ENCODE measurements around the gene KLC4. TPM values are rescaled to one million over a fixed set of nuclear protein-coding genes. Genes with fewer than 3 reads are reported as not detected.
"Not testable (repeated sequence)": the region's sequence is repeated elsewhere in the genome, so short reads cannot be mapped to it uniquely, and the experiment has no call there.

KLC4 gene
- total RNA-seq, 1 donor from 2014 or later, result 19.8 TPM

DNA sequence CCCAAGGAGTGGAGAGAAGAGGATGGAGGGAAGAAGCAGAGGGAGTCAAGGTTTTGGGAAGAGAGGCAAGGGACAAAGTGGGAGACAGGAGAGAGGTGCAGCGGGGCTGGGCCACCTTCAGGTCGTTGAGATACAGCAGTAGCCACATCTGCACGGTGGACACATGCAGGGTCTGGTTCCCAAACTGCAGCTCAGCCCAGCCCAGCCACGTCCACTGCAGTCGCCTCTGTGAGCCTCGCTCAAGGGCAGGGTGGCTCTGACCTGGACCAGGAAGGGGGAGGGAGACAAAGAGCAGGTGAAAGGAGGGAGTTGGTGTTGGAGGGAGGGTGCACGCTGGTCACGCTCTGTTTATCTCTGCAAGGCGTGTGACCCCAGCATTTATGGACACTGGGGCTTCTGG is 20.7 kb upstream of the KLC4 start:
- TF ChIP-seq, protein P1, sequence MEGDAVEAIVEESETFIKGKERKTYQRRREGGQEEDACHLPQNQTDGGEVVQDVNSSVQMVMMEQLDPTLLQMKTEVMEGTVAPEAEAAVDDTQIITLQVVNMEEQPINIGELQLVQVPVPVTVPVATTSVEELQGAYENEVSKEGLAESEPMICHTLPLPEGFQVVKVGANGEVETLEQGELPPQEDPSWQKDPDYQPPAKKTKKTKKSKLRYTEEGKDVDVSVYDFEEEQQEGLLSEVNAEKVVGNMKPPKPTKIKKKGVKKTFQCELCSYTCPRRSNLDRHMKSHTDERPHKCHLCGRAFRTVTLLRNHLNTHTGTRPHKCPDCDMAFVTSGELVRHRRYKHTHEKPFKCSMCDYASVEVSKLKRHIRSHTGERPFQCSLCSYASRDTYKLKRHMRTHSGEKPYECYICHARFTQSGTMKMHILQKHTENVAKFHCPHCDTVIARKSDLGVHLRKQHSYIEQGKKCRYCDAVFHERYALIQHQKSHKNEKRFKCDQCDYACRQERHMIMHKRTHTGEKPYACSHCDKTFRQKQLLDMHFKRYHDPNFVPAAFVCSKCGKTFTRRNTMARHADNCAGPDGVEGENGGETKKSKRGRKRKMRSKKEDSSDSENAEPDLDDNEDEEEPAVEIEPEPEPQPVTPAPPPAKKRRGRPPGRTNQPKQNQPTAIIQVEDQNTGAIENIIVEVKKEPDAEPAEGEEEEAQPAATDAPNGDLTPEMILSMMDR (IDR thresholded peaks at IDR 0.05), result no peak
- POLR2A ChIA-PET, result no interaction called here
- Mint-ChIP-seq H3K4me3 (no peak overlapping the region), H3K36me3 (ENCODE audit: low read depth) (peaks cover 72% of the 10 kb centered on the region), H3K9me3 (no peaks in the 10 kb centered on the region), H3K27me3 (no peaks in the 10 kb centered on the region), H3K4me1 (no peaks in the 10 kb centered on the region), H3K27ac (no peak overlapping the region)
- intact Hi-C loops (cut with micrococcal nuclease), result no loop called here
- DNase-seq, result no peak
- CTCF ChIA-PET, result no interaction called here
- ATAC-seq (ENCODE audit: low read depth), result no peak

DNA sequence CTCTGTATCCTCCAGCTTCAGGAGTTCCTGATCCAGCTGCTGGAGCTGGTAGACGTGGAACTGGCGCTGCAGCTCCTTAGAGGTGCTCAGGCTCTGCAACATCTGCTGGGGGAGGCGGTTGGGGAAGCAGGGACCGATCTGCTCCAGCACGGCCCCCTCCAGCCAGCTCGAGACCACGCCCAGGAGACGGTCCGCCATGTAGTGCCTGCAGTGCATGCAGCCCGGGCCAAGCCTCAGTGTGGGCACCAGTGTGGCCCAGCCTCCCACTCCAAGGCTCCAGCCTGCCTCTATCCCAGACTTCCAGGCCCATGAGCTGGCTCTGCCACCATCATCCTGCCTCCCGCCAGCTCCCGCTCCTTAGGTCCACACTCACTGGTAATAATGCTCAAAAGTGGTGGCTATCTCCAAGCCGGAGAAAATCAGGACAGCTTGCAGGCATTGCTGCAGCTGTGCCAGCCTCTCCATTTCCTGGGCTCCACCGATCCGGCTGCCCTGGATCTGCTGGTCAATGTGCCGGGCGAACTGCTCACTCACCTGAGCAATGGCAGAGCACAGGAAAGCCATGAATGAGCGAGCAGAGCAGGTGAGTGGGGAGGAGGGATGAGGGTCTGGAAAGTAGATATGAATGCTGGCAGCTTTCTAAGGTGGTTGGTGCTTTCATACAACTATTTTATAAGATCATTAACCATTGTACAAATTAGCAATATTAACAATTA is 18.7 kb upstream of the KLC4 start:
- DNase-seq (no peak), ATAC-seq (ENCODE audit: low read depth) (no peak)
- no peaks in the 10 kb centered on the region for H3K4me1 Mint-ChIP-seq
- no peak overlapping the region for H3K27ac Mint-ChIP-seq
- H3K4me3 Mint-ChIP-seq, result no peak overlapping the region
- H3K9me3 Mint-ChIP-seq, result no peaks in the 10 kb centered on the region
- POLR2A ChIA-PET, result no interaction called here
- intact Hi-C loops (cut with micrococcal nuclease), result no loop called here
- TF ChIP-seq, protein P1 (IDR thresholded peaks at IDR 0.05), result no peak
- H3K27me3 Mint-ChIP-seq, result no peaks in the 10 kb centered on the region
- peaks cover 71% of the 10 kb centered on the region for H3K36me3 Mint-ChIP-seq (ENCODE audit: low read depth)
- CTCF ChIA-PET, result no interaction called here

DNA sequence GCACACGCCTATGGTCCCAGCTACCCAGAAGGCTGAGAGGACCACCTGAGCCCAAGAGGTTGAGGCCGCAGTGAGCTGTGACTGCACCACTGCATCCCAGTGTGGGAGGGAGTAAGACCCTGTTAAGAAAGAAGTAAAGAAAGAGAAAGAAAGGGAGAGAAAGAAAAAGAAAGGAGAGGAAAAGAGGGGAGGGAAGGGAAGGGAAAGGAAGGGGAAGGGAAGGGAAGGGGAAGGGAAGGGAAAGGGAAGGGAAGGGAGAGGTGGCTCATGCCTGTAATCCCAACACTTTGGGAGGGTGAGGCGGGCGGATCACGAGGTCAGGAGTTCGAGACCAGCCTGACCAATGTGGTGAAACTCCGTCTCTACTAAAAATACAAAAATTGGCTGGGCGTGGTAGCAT is 18.0 kb upstream of the KLC4 start:
- POLR2A ChIA-PET, result interaction anchor here (0.8 kb wide), 1 partner anchor 183 kb away, joined by 3 read pairs; no protein-coding TSS in a partner anchor
- CTCF ChIA-PET, result interaction anchor here (0.7 kb wide), 1 partner anchor 664 kb away, joined by 3 read pairs; no protein-coding TSS in a partner anchor
- H3K4me1 Mint-ChIP-seq; H3K9me3 Mint-ChIP-seq; ATAC-seq (ENCODE audit: low read depth); intact Hi-C loops (cut with micrococcal nuclease); H3K27me3 Mint-ChIP-seq; DNase-seq; H3K27ac Mint-ChIP-seq; H3K4me3 Mint-ChIP-seq: not testable (repeated sequence)
- H3K36me3 Mint-ChIP-seq (ENCODE audit: low read depth), result peaks cover 74% of the 10 kb centered on the region

DNA sequence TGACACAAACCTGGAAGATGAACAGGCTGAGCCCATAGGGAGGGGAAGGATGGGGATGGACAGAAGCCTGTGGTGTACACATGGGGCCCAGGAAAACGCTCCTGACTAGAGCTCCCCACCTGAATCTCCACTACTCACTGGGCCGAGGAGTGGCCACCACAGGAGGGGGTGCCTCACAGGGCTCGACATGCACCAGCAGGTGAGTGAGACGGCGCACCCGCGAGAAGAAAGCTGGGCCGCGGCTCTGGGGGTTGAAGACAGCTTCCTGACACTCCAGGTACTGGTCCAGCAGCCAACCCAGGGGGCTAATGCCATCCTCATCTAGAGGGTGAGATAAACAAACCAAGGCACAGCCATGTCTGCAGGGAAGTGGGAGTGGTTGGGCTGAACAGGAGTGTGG is 16.1 kb upstream of the KLC4 start:
- no peaks in the 10 kb centered on the region for H3K9me3 Mint-ChIP-seq
- CTCF ChIA-PET, result no interaction called here
- H3K27ac Mint-ChIP-seq, result no peak overlapping the region
- intact Hi-C loops (cut with micrococcal nuclease), result no loop called here
- POLR2A ChIA-PET, result no interaction called here
- TF ChIP-seq, protein P1 (IDR thresholded peaks at IDR 0.05), result no peak
- no peak overlapping the region for H3K4me3 Mint-ChIP-seq
- no peaks in the 10 kb centered on the region for H3K4me1 Mint-ChIP-seq
- peaks cover 70% of the 10 kb centered on the region for H3K36me3 Mint-ChIP-seq (ENCODE audit: low read depth)
- DNase-seq (no peak), ATAC-seq (ENCODE audit: low read depth) (no peak)
- H3K27me3 Mint-ChIP-seq, result no peaks in the 10 kb centered on the region

DNA sequence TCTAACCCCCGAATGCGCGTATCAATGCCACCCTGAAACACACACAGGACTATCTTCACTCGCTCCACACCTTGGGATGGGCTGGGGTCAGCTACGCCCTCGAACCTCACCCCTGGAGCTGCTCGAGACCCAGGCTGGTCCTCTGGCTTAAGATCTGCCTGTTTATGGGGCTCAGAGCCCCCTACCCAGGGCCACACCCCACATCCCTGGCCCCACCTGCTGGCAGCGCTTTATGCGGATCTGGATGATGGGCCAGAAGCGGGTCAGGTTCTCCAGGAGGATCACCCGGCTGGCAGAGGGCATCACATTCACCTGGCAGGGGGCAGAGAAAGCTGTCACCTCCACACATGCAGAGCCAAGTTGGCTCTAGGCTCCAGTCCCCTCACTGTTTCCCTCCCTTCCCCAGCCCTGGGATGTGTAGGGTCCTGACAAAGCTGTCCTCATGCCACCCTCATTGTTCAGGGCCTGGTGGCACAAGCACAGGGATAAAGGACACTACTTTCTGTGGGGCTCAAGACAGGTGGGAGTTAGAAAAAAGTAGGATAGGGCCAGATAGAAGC is 14.0 kb upstream of the KLC4 start:
- H3K9me3 Mint-ChIP-seq, result no peaks in the 10 kb centered on the region
- H3K4me1 Mint-ChIP-seq, result no peaks in the 10 kb centered on the region
- intact Hi-C loops (cut with micrococcal nuclease), result no loop called here
- H3K27ac Mint-ChIP-seq, result no peak overlapping the region
- TF ChIP-seq, protein P1 (IDR thresholded peaks at IDR 0.05), result no peak
- H3K36me3 Mint-ChIP-seq (ENCODE audit: low read depth), result peaks cover 70% of the 10 kb centered on the region
- H3K4me3 Mint-ChIP-seq, result no peak overlapping the region
- ATAC-seq (ENCODE audit: low read depth) (no peak), DNase-seq (no peak)
- ChIA-PET CTCF (no interaction called here), POLR2A (interaction anchor here (0.9 kb wide), 1 partner anchor 14 kb away, joined by 3 read pairs; the partner anchor contains the start of genes KLC4 and MRPL2)
- no peaks in the 10 kb centered on the region for H3K27me3 Mint-ChIP-seq
